ENCODE results near the gene POLR1A. TPM values are rescaled to one million over a fixed set of nuclear protein-coding genes. Genes with fewer than 3 reads are reported as not detected.

POLR1A gene
- total and polyA plus RNA-seq, 2 of the 13 experiments (the other 11 are each of a cell fraction or from before 2014, with no cell fraction given): 7.2 to 39.9 TPM

DNA sequence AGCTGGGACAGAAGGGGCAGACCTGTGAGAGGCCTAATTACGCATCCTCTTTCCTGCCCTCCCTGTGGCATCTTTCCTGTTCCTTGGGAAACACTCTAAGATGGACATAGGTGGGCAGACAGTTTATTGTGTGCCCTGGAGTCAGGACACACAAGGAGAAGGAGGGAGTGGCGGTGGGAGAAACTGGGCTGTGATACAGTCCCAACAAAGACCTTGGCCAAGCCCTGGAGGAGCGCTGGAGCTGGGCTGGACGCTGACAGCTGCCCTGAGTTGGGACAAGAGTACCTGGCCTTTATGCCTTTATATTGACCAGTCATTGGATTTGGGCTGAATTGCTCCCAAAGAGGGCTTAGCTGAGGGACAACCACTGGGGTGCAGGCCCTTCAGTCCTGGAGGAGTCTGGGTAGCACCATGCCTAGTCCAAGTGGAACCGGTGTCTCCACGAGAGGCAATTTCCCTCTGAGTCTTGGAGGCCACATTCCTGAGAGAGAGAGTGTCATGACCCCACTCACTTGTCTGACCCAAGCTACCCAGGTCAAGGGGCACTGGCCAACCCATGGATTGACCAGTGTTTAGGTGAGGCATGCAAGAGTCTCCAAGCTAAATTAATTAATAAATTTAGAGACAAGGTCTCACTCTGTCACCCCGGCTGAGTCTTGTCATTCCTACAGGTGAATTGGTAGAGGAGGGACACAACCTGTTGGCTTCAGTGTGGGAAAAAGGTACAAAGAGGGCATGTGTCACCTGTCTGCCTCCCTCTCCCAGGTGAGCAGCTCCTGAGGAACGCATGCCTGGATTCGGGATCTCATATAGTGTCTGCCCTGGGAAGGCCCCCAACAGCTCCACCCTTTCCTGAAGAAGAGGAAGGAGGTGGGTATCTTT is 109.8 kb downstream of the POLR1A start:
- CTCF ChIA-PET (ENCODE audit: low intra/inter-chr PET ratio, low total read pairs): no interaction called here
- in situ Hi-C loops (cut with HindIII; ENCODE audit: extremely low pct_ligation_motif_present, low pct_unique_long_range_greater_than_20kb) (no loop called here), intact Hi-C loops (cut with micrococcal nuclease; ENCODE audit: unreplicated experiment) (no loop called here)
- H3K27me3 ChIP-seq (ENCODE audit: control insufficient read depth in 1 of 2, insufficient read depth in 2 of 2, low read length in 2 of 2): peaks cover 0 to 15% of the 10 kb centered on the region in 2 experiments; a peak in 3 of 5 replicates
- no peak overlapping the region for H3K4me2 ChIP-seq (ENCODE audit: low read depth, low read length)
- DNase-seq (ENCODE audit: low spot score): no peak
- BruUV-seq (replicated peaks): no TSS peak
- no peak for ATAC-seq
- H3K79me2 ChIP-seq (ENCODE audit: insufficient read depth, low read length): no peaks in the 10 kb centered on the region
- no peak for FAIRE-seq
- no peak overlapping the region for H2AFZ ChIP-seq (ENCODE audit: low read length)
- no peaks in the 10 kb centered on the region for H3K4me1 ChIP-seq (ENCODE audit: insufficient read depth, low read length)
- H4K20me1 ChIP-seq (ENCODE audit: insufficient read depth, low read length): no peaks in the 10 kb centered on the region
- 42% methylated on average over 7 of the region's 9 CpGs for WGBS (ENCODE audit: low lambda C conversion rate)
- H3K4me3 ChIP-seq (replicated peaks in 1 of 3; ENCODE audit: insufficient read depth in 1 of 3, low read depth in 2 of 3, low read length in 3 of 3): no peak overlapping the region
- no peak overlapping the region for H3K27ac ChIP-seq (ENCODE audit: extremely low read length, insufficient read depth, low read length)
- H3K36me3 ChIP-seq (replicated peaks in 1 of 2; ENCODE audit: control insufficient read depth in 1 of 2, insufficient read depth in 2 of 2, low read length in 2 of 2): no peaks in the 10 kb centered on the region
- no peak overlapping the region for H3K9ac ChIP-seq (ENCODE audit: insufficient read depth, low read depth, low read length)
- POLR2A ChIA-PET: no interaction called here
- no peaks in the 10 kb centered on the region for H3K9me3 ChIP-seq (ENCODE audit: low read length)
- no peak for TF ChIP-seq PITX1 (CRISPR knock-in tag; IDR thresholded peaks at IDR 0.05)
- no peak for TF ChIP-seq ZSCAN25 (CRISPR knock-in tag; IDR thresholded peaks at IDR 0.05)
- TF ChIP-seq ZSCAN20 (CRISPR knock-in tag; IDR thresholded peaks at IDR 0.05; ENCODE audit: borderline replicate concordance): no peak
- TF ChIP-seq MBNL3 (CRISPR knock-in tag; conservative IDR thresholded peaks at IDR 0.05): no peak
- no peak for TF ChIP-seq ZSCAN30 (CRISPR knock-in tag; IDR thresholded peaks at IDR 0.05)
- no peak for TF ChIP-seq NR2F1 (CRISPR knock-in tag; IDR thresholded peaks at IDR 0.05)
- TF ChIP-seq SNRNP70 (IDR thresholded peaks at IDR 0.05; ENCODE audit: low read depth, low read length): no peak
- TF ChIP-seq EP300 (IDR thresholded peaks at IDR 0.05; ENCODE audit: low read depth in 2 of 2, low read length in 2 of 2): no peak
- no peak for TF ChIP-seq EP300 (CRISPR knock-in tag; IDR thresholded peaks at IDR 0.05; ENCODE audit: borderline replicate concordance)
- no peak for TF ChIP-seq KMT2B (CRISPR knock-in tag; IDR thresholded peaks at IDR 0.05)
- no peak for TF ChIP-seq SMAD3 (CRISPR knock-in tag; IDR thresholded peaks at IDR 0.05)
- no peak for TF ChIP-seq ZFX (CRISPR knock-in tag; IDR thresholded peaks at IDR 0.05; ENCODE audit: low read depth)
- TF ChIP-seq, protein P1, sequence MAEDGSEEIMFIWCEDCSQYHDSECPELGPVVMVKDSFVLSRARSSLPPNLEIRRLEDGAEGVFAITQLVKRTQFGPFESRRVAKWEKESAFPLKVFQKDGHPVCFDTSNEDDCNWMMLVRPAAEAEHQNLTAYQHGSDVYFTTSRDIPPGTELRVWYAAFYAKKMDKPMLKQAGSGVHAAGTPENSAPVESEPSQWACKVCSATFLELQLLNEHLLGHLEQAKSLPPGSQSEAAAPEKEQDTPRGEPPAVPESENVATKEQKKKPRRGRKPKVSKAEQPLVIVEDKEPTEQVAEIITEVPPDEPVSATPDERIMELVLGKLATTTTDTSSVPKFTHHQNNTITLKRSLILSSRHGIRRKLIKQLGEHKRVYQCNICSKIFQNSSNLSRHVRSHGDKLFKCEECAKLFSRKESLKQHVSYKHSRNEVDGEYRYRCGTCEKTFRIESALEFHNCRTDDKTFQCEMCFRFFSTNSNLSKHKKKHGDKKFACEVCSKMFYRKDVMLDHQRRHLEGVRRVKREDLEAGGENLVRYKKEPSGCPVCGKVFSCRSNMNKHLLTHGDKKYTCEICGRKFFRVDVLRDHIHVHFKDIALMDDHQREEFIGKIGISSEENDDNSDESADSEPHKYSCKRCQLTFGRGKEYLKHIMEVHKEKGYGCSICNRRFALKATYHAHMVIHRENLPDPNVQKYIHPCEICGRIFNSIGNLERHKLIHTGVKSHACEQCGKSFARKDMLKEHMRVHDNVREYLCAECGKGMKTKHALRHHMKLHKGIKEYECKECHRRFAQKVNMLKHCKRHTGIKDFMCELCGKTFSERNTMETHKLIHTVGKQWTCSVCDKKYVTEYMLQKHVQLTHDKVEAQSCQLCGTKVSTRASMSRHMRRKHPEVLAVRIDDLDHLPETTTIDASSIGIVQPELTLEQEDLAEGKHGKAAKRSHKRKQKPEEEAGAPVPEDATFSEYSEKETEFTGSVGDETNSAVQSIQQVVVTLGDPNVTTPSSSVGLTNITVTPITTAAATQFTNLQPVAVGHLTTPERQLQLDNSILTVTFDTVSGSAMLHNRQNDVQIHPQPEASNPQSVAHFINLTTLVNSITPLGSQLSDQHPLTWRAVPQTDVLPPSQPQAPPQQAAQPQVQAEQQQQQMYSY (CRISPR knock-in tag; IDR thresholded peaks at IDR 0.05): no peak
- TF ChIP-seq, protein P2, sequence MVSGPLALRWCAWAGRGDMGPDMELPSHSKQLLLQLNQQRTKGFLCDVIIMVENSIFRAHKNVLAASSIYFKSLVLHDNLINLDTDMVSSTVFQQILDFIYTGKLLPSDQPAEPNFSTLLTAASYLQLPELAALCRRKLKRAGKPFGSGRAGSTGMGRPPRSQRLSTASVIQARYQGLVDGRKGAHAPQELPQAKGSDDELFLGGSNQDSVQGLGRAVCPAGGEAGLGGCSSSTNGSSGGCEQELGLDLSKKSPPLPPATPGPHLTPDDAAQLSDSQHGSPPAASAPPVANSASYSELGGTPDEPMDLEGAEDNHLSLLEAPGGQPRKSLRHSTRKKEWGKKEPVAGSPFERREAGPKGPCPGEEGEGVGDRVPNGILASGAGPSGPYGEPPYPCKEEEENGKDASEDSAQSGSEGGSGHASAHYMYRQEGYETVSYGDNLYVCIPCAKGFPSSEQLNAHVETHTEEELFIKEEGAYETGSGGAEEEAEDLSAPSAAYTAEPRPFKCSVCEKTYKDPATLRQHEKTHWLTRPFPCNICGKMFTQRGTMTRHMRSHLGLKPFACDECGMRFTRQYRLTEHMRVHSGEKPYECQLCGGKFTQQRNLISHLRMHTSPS (CRISPR knock-in tag; IDR thresholded peaks at IDR 0.05; ENCODE audit: low read depth): no peak
- TF ChIP-seq, protein P3, sequence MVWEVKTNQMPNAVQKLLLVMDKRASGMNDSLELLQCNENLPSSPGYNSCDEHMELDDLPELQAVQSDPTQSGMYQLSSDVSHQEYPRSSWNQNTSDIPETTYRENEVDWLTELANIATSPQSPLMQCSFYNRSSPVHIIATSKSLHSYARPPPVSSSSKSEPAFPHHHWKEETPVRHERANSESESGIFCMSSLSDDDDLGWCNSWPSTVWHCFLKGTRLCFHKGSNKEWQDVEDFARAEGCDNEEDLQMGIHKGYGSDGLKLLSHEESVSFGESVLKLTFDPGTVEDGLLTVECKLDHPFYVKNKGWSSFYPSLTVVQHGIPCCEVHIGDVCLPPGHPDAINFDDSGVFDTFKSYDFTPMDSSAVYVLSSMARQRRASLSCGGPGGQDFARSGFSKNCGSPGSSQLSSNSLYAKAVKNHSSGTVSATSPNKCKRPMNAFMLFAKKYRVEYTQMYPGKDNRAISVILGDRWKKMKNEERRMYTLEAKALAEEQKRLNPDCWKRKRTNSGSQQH (CRISPR knock-in tag; IDR thresholded peaks at IDR 0.05; ENCODE audit: low read depth): no peak
